NCI-H526 (cell line): ENCODE measurements around the gene TRIM50.
"Not testable (repeated sequence)": the region's sequence is repeated elsewhere in the genome, so short reads cannot be mapped to it uniquely, and the experiment has no call there.

Experiments used
- DNase-seq, 2 experiments: peaks; one replicate each; lab custom pipeline; 2025; lab: John Stamatoyannopoulos, UW

Gene TRIM50

DNA sequence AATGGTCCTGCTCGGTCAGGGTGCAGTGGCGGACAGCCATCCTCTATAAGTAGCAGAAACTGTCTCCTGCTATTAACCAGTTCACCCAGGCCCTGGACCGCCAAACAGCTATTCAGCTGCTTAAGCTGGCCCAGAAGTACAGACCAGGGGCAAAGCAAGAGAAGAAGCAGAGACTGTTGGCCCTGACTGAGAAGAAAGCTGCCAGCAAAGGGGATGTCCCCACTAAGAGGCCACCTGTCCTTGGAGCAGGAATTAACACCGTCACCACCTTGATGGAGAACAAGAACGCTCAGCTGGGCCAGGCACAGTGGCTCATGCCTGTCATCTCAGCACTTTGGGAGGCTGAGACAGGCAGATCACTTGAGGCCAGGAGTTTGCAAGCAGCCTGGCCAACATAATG lies 13.6 kb downstream of the TRIM50 start:
- no peak for DNase-seq

DNA sequence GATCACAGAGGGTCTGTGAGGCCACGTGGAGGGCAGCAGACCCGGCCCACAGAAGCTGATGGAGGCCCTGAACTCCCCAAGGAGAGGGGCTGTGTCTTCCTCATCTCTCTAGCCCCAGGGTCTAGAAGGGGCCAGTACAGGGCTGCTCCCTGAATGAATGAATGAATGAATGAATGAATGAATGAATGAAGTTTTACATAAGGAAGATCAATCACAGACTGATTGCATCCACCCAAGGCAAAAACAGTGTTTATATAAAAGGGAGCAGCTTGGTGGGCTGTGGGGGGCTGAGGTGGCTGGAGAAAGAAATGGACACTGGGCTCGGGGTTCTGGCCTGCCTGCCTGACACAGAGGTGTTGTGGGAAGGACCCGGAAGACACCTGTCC lies 14.4 kb downstream of the TRIM50 start:
- DNase-seq = no peak

DNA sequence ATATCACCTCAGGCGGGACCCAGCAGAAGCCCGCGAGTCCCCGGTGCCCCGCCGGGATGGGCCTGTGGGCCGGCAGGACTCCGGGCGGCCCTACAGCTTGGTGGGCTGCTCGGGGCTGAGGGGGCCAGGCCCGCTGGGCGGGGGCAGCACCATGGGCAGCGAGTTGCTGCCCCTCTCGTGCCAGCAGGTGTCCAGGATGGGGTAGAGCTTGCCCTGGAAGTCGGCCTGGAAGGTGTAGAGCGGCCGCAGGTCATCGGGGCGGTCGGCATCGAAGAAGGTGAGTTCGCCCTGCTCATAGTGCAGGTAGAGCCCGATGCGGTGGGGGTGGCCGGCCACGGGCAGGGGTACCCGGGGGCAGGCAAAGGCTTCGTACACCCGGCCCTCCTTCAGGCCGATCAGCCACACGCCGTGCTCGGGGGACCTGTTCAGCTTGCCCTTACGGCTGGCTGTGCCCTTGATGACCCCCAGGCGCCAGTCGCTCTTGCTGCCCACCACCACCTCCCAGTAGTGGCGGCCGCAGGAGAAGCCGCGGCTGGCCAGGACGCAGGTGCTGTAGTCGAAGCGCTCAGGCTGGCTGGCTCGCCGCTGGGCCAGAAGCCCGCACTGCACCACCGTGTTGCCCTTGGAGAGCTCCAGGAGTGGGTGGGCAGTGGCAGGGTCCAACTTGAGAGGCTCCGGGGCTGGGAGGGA lies 14.9 kb downstream of the TRIM50 start:
- DNase-seq = no peak

DNA sequence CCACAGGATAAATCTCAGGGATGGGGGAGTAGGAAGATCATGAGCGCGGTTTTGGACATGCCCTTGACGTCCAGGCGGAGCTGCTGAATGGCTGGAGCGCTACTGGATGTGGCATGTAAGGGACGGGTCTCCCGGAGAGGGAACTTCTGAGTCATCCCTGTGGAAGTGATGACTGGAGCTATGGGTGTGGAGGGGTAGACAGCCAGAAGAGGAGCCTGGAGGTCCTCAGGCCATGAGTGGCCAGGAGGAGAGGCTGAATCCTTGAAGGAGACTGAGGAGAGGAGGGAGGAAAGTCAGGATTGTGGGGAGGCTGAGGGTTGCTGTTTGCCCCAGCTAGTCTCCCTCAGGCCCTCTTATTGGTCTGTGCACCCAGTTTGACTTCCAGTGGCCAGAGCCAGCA lies 16.5 kb downstream of the TRIM50 start:
- not testable (repeated sequence) for DNase-seq

DNA sequence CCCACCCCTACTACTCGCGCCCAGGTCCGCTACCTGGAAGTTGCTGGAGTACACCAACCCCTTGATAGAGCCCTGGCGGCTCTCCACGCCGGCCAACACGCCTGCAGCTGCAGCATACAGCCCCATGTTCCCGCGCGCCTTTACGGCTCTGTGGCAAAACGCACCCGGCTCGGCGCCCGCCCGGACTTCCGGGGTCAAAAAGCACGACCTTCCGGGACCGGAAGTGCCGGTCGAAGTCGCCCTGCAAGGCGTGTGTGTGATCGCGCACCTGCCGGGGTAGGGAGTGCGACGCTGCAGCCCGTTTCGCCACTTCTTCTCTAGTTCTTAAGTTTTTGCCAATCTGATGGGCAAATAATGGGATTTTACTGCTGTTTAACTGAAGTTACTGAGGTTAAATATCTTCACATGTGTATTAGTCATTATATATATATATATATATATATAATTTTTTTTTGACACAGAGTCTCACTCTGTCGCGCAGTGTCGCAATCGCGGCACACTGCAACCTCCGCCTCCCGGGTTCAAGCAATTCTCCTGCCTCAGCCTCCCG lies 19.1 kb downstream of the TRIM50 start, which contains the start of gene NSUN5:
NSUN5 (minus strand) TSS at position 162 of the 550 bp plus-strand sequence; CDS start at position 126, 36 bp downstream.
- DNase-seq = peak; percentile 51 to 89

DNA sequence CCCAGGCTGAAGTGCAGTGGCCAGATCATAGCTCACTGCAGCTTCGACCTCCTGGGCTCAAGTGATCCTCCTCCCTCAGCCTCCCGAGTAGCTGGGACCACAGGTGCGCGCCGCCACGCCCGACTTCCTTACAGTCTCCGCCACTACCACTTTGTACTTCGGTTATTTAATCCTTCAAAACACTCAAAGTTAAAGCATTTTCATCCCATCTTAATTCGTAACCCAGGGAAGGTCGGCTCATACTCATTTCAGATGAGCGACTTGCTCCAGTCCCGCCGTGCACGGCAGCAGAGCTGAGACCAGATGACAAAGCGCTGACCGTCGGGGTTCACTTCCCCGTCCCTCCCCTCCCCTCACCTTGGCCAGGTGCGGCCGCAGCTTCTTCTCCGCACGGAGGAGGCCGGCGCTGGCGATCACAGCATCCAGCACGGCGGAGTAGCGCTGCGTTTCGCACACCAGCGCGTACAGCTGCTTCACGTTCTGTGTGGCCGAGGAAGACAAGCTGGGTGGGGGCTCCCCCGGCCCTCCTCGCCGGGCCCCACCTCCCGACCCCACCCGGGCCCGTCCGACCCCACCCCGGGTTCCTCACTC lies 19.7 kb downstream of the TRIM50 start:
- DNase-seq = peak in 1 of 2 experiments; percentile 42

DNA sequence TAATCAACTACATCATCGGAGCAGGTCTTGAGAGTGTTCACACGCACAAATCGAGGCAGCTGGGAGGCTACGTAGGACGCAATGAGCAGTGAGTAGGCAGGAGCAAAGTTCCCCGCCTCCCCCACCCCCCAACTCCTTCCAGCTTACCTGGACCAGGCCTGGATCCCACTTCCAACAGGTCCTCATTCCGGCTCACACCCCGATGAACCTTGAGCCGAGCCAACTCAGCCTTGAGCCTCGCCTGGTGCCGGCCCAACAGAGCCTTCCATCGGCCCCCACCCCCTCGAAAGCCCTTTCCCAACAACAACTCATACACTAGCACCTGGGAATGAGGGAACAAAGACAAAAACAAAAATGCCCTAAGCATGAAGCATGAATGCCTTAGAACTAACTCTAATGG lies 20.4 kb downstream of the TRIM50 start:
- no peak for DNase-seq

DNA sequence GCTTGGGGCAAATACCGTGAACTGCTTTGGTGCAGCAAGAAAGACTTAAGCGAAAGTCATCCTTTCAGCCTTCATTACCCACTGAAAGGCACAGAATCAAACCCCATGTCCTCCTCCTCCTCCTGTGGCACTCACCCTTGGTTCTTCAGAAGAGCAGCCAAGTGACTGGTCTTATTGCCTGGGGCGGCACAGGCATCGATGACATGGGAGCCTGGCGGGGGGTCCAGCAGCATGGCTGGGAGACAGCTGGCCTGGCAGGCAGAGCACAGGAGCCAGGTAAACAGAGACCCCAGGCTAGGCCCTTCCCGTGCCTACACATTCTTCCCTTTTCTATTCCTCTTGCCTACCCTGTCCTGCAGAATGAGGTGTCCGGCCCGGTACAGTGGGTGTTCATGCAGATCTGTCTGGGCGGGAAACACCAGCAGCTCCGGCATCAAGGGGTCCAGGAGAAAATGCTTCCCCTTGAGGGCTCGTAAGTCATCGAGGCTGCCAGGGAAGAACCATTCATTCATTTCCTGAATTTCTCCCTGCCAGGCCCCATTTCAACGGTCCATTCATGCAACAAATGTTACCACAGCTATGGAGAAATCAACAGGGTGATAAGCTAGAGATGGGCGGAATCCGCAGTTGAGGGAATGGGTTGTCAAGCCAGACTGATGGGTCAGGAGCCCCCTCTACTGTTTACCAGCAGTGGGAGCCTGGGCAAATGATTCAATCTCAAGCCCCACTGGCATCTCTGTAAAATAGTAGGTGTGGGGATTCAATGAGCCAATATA lies 23.1 kb downstream of the TRIM50 start:
- not testable (repeated sequence) for DNase-seq

DNA sequence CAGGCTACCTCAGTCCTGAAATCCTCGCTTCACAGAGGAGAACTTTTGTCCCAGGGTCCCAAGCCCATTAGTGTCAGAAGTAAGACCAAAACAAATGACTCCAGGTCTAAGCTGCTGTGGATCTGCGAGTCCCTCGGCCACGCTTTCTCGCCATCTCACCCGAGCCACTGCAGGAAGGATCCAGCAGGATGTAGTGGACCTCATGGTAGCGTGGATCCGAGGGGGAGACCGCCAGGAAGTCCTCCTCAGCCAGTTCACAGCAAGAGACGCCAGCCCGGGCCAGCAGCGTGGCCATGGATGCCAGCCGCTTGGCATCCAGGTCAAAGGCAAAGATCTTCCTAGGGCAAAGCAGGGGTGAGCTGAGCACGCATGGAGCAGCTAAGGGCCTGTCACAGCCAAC lies 23.8 kb downstream of the TRIM50 start:
- no peak for DNase-seq

DNA sequence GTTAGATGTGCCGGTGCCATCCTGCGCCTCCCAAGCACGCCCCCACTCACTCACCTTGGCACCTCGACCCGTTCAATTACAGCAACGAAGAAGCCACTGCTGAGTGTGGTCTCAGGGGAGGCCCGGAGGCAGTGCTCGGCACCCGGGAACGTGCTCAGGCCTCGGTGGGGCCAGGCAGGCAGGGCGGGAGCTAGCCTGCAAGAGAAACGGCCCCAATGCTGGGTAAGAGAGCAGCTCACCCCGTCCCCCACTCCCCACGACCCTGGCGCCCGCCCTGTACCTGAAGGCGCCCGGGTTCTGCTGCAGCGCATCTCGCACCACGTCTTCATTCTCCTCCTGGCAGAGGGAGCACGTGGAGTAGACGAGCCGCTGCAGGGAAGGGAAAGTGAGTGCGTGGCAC lies 24.3 kb downstream of the TRIM50 start:
- DNase-seq = no peak

DNA sequence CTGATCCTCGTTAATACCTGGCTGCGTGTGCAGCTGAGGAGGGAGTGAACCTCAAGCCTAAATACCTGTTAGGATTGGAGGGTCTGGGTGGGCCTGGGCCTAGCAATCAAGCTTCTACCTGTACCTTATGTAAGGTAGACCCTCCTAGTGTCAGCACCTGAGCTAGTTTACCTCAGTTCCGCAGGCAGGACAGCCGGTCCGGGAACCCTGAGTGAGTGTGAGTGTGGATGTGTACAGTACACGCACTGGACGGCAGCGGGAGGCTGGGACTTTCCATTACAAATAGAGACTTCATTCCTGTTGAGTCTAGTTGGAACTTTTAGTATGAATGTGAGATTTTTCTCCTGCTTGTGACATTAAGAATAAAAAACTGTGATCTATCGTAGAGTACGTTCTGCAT lies 25.0 kb downstream of the TRIM50 start:
- DNase-seq = not testable (repeated sequence)

DNA sequence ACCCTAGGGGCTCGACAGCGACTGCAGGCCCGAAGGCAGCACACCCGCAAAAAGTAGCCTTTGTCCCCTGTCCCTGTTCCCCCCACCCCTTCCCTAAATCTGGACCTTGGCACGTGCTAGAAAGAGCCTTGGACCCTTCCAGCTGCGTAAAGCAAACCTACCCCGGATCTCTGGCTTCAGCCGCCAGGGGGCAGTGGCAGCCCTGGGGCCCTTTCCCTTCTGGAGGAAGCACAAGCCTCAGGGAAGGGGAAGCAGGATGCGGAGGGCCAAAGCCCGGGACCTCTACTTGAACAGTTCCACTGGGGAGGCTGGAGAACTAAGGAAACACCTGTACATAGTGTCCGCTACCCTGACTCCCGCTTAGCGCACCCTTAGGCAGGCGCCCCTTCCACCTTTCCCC lies 26.8 kb downstream of the TRIM50 start:
- not testable (repeated sequence) for DNase-seq

DNA sequence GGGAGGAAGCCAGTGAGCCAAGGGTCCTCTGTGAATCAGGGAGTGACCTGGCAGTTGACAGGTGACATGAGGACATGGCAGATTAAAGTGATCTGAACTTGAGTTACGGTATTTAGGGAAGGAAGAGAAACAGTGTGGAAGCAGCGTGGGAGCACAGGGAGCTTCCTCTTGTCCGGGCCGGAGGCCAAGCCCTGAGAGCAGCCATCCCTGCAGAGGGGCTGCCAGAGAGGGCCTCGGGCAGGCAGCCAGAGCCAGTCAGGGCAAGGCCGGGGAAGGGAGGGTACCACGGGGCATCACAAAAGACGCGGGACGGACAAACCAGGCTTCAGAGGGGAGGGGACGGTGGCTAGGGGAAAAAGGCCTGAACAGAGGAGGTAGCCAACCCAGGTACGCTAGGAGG lies 28.1 kb downstream of the TRIM50 start:
- not testable (repeated sequence) for DNase-seq

DNA sequence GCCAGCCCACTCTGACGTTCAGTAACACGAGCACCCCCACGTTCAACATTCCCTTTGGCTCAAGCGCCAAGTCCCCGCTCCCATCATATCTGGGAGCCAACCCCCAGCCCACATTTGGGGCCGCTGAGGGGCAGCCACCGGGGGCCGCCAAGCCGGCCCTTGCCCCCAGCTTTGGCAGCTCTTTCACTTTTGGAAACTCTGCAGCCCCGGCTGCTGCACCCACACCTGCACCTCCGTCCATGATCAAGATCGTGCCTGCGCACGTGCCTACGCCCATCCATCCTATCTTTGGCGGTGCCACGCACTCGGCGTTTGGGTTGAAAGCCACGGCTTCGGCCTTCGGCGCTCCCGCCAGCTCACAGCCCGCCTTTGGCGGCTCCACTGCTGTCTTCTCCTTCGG lies 30.2 kb downstream of the TRIM50 start:
- not testable (repeated sequence) for DNase-seq

DNA sequence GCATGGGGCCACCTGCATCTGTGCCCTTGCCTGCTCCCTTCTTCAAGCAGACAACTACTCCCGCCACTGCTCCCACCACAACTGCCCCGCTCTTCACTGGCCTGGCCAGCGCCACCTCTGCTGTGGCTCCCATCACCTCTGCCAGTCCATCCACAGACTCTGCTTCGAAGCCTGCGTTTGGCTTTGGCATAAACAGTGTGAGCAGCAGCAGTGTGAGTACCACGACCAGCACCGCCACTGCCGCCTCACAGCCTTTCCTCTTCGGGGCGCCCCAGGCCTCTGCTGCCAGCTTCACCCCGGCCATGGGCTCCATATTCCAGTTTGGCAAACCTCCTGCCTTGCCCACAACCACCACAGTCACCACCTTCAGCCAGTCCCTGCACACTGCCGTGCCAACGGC lies 30.6 kb downstream of the TRIM50 start:
- DNase-seq = not testable (repeated sequence)

DNA sequence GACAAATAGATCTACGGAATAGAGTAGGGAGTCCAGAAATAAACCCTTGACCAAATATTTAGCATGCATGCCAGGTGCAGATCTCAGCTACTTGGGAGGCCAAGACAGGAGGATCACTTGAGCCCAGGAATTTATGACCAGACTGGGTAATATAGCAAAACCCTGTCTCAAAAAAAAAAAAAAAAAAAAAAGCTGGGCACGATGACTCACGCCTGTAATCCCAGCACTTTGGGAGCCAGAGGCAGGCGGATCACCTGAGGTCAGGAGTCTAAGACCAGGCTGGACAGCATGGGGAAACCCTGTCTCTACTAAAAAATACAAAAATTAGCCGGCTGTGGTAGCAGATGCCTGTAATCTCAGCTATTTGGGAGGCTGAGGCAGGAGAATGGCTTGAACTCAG lies 50.7 kb downstream of the TRIM50 start:
- not testable (repeated sequence) for DNase-seq

DNA sequence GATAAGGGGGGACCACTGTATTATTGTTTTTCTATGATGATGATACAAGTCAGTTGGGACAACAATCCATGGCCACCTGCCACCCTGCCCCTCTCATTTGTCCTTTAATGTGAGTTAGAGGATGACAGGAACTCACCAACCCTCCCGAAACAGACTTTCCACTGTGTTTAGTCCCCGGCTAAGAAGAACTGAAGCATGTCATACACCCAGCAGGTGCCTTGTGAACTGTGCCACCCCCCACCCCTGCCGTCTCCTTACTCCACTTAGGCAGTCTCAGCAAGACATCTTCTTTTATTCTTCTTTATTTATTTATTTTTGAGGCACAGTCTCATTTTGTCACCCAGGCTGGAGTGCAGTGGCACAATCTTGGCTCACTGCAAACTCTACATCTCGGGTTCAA lies 60.1 kb downstream of the TRIM50 start:
- DNase-seq = not testable (repeated sequence)

DNA sequence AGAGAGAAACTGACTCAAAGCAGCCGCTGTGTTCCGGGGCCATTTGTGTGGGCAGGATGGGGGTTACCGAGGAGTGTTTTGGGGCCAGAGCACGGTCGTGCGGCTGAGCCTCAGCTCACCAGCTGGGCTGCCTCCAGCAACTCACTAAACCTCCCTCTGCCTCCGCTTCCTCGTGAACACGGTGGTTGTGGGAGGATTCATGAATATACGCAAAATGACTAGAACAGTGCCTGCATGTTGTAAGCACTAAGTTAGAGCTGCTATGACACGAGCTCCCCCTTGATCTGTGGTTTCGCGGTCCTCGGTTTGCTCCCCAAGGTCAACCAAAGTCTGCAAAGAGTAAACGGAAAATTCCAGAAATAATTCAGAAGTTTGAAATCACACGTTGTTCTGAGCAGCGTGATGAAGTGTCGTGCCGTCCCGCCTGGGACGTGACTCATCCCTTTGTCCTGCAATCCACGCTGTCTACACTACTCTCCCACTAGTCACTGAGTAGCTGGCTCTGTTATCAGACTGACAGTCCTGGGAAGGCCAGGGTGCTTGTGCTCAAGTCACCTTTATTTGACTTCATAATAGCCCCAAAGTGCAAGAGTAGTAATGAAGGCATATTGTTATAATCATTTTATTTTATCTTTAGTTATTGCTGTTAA lies 61.0 kb downstream of the TRIM50 start:
- DNase-seq = not testable (repeated sequence)
